ENCODE results near the gene ATF7IP. TPM values are rescaled to one million over a fixed set of nuclear protein-coding genes. Genes with fewer than 3 reads are reported as not detected.
A peak's percentile ranks its signal among the peaks of the same experiment; 100 is the strongest.

Gene ATF7IP
- total RNA-seq, 1 experiment from 2014 or later = 61.6 TPM

- Histone ChIP-seq H3K27me3 (no peaks in the 10 kb centered on the region), H3K4me3 (no peak overlapping the region), H3K4me1 (no peaks in the 10 kb centered on the region), H3K9me3 (replicated peaks) (no peaks in the 10 kb centered on the region), H3K36me3 (peaks cover 68% of the 10 kb centered on the region), H3K27ac (no peak overlapping the region)
- peak; percentile 35 to 65 for DNase-seq
Measured at GRCh38 chr12:14454098-14454907, 88.8 kb downstream of the ATF7IP start.

GRCh38 chr12:14460212-14460841 lies 94.8 kb downstream of the ATF7IP start:
- H3K27ac ChIP-seq = no peak overlapping the region
- H3K4me1 ChIP-seq = no peaks in the 10 kb centered on the region
- DNase-seq = no peak
- H3K4me3 ChIP-seq = no peak overlapping the region
- H3K36me3 ChIP-seq = peaks cover 58% of the 10 kb centered on the region
- H3K9me3 ChIP-seq (replicated peaks) = no peaks in the 10 kb centered on the region
- H3K27me3 ChIP-seq = no peaks in the 10 kb centered on the region

GRCh38 chr12:14471497-14471896 lies 106.0 kb downstream of the ATF7IP start:
- Histone ChIP-seq H3K27ac (no peak overlapping the region), H3K9me3 (replicated peaks) (peaks cover 18% of the 10 kb centered on the region), H3K27me3 (no peaks in the 10 kb centered on the region), H3K4me1 (no peaks in the 10 kb centered on the region), H3K36me3 (peaks cover 48% of the 10 kb centered on the region), H3K4me3 (no peak overlapping the region)
- no peak for DNase-seq

- Histone ChIP-seq H3K36me3 (peaks cover 53% of the 10 kb centered on the region), H3K4me3 (no peak overlapping the region), H3K27ac (no peak overlapping the region), H3K27me3 (no peaks in the 10 kb centered on the region), H3K9me3 (replicated peaks) (peaks cover 18% of the 10 kb centered on the region), H3K4me1 (no peaks in the 10 kb centered on the region)
- DNase-seq = peak in 1 of 2 experiments; percentile 38
Measured at GRCh38 chr12:14473707-14474287, 108.3 kb downstream of the ATF7IP start.

- Histone ChIP-seq H3K27ac (no peak overlapping the region), H3K9me3 (replicated peaks) (peaks cover 4% of the 10 kb centered on the region), H3K4me3 (no peak overlapping the region), H3K4me1 (no peaks in the 10 kb centered on the region), H3K36me3 (peaks cover 62% of the 10 kb centered on the region), H3K27me3 (no peaks in the 10 kb centered on the region)
- no peak for DNase-seq
Measured at GRCh38 chr12:14479004-14479403, 113.5 kb downstream of the ATF7IP start.

- Histone ChIP-seq H3K4me1 (no peaks in the 10 kb centered on the region), H3K4me3 (no peak overlapping the region), H3K9me3 (replicated peaks) (no peaks in the 10 kb centered on the region), H3K27me3 (no peaks in the 10 kb centered on the region), H3K36me3 (peaks cover 55% of the 10 kb centered on the region), H3K27ac (no peak overlapping the region)
- no peak for DNase-seq
Measured at GRCh38 chr12:14481201-14481600, 115.7 kb downstream of the ATF7IP start.

GRCh38 chr12:14482361-14482760 lies 116.9 kb downstream of the ATF7IP start:
- H3K9me3 ChIP-seq (replicated peaks) = no peaks in the 10 kb centered on the region
- peaks cover 46% of the 10 kb centered on the region for H3K36me3 ChIP-seq
- no peak overlapping the region for H3K27ac ChIP-seq
- no peak for DNase-seq
- H3K4me1 ChIP-seq = no peaks in the 10 kb centered on the region
- H3K4me3 ChIP-seq = no peak overlapping the region
- H3K27me3 ChIP-seq = no peaks in the 10 kb centered on the region

GRCh38 chr12:14482886-14483285 lies 117.4 kb downstream of the ATF7IP start:
- H3K36me3 ChIP-seq = peaks cover 44% of the 10 kb centered on the region
- no peaks in the 10 kb centered on the region for H3K9me3 ChIP-seq (replicated peaks)
- H3K27ac ChIP-seq = no peak overlapping the region
- H3K27me3 ChIP-seq = no peaks in the 10 kb centered on the region
- H3K4me3 ChIP-seq = no peak overlapping the region
- no peaks in the 10 kb centered on the region for H3K4me1 ChIP-seq
- DNase-seq = no peak

GRCh38 chr12:14495326-14495725 lies 129.8 kb downstream of the ATF7IP start:
- H3K4me3 ChIP-seq = no peak overlapping the region
- H3K9me3 ChIP-seq (replicated peaks) = no peaks in the 10 kb centered on the region
- H3K36me3 ChIP-seq = peaks cover 44% of the 10 kb centered on the region
- no peak for DNase-seq
- no peaks in the 10 kb centered on the region for H3K27me3 ChIP-seq
- H3K4me1 ChIP-seq = no peaks in the 10 kb centered on the region
- H3K27ac ChIP-seq = no peak overlapping the region

- H3K36me3 ChIP-seq = peaks cover 5% of the 10 kb centered on the region; the same call in 1 of the 2 replicates
- H3K4me3 ChIP-seq = no peak overlapping the region
- no peaks in the 10 kb centered on the region for H3K9me3 ChIP-seq (replicated peaks)
- H3K27ac ChIP-seq = no peak overlapping the region
- no peaks in the 10 kb centered on the region for H3K27me3 ChIP-seq
- DNase-seq = no peak
- H3K4me1 ChIP-seq = no peaks in the 10 kb centered on the region
Measured at GRCh38 chr12:14505626-14506596, 140.4 kb downstream of the ATF7IP start.

- peak in 1 of 2 experiments; percentile 20 for DNase-seq
- H3K9me3 ChIP-seq (replicated peaks) = no peaks in the 10 kb centered on the region
- no peak overlapping the region for H3K27ac ChIP-seq
- no peaks in the 10 kb centered on the region for H3K36me3 ChIP-seq
- H3K4me3 ChIP-seq = no peak overlapping the region
- no peaks in the 10 kb centered on the region for H3K4me1 ChIP-seq
- H3K27me3 ChIP-seq = no peaks in the 10 kb centered on the region
Measured at GRCh38 chr12:14510574-14510973, 145.1 kb downstream of the ATF7IP start.

- Histone ChIP-seq H3K36me3 (no peaks in the 10 kb centered on the region), H3K4me3 (no peak overlapping the region), H3K27ac (no peak overlapping the region), H3K27me3 (no peaks in the 10 kb centered on the region), H3K9me3 (replicated peaks) (no peaks in the 10 kb centered on the region), H3K4me1 (no peaks in the 10 kb centered on the region)
- peak; percentile 11 to 42 for DNase-seq
Measured at GRCh38 chr12:14514154-14514842, 148.8 kb downstream of the ATF7IP start.

- H3K4me1 ChIP-seq = no peaks in the 10 kb centered on the region
- no peak overlapping the region for H3K27ac ChIP-seq
- no peaks in the 10 kb centered on the region for H3K9me3 ChIP-seq (replicated peaks)
- no peak overlapping the region for H3K4me3 ChIP-seq
- H3K27me3 ChIP-seq = no peaks in the 10 kb centered on the region
- H3K36me3 ChIP-seq = no peaks in the 10 kb centered on the region
- no peak for DNase-seq
Measured at GRCh38 chr12:14514946-14515345, 149.5 kb downstream of the ATF7IP start.

GRCh38 chr12:14521822-14522221 lies 156.3 kb downstream of the ATF7IP start:
- Histone ChIP-seq H3K4me3 (no peak overlapping the region), H3K27me3 (no peaks in the 10 kb centered on the region), H3K4me1 (no peaks in the 10 kb centered on the region), H3K36me3 (no peaks in the 10 kb centered on the region), H3K27ac (no peak overlapping the region), H3K9me3 (replicated peaks) (peaks cover 7% of the 10 kb centered on the region)
- DNase-seq = no peak

Measured in SJCRH30 (cell line).